GM12878 (cell line): ENCODE measurements around the gene HK1. TPM values are rescaled to one million over a fixed set of nuclear protein-coding genes. Genes with fewer than 3 reads are reported as not detected.

ENCODE experiments used
- ATAC-seq: fragments of 200-7000 bp; cut with Tn5 transposase; 3 replicates; pipeline ENCODE4 v1.9.1; 2020; ENCODE audit warnings: mild to moderate bottlenecking, moderate library complexity
- BruUV-seq: library from RNA; stranded (reverse); fragments of 400-500 nt; replicated peaks from 2 replicates; lab custom pipeline; 2021; lab: Mats Ljungman, UMichigan
- CTCF ChIA-PET: fragments of 300-600 bp; sonication (Branson Sonifier 250); formaldehyde crosslinking; extraction: SDS; loops from one replicate; lab custom pipeline; 2021; ENCODE audit warnings: inconsistent platforms; lab: Yijun Ruan, JAX
- POLR2A ChIA-PET: fragments of 350-600 bp; formaldehyde crosslinking; extraction: SDS; loops from one replicate; lab custom pipeline; 2021; ENCODE audit warnings: inconsistent platforms; lab: Charles Lee
- RAD21 ChIA-PET: fragments of 300-600 bp; sonication (Branson Sonifier 250); formaldehyde crosslinking; loops from one replicate; lab custom pipeline; 2023; ENCODE audit warnings: antibody characterized with exemption; ENCODE audit not compliant: unreplicated experiment; lab: Charles Lee
- SMC1A ChIA-PET: fragments of 300-600 bp; sonication (Branson Sonifier 250); formaldehyde crosslinking; loops from one replicate; lab custom pipeline; 2023; ENCODE audit not compliant: unreplicated experiment, uncharacterized antibody; lab: Charles Lee
- DNase-seq: peaks from one replicate; pipeline ENCODE4 v3.0.0-alpha.2; 2011; ENCODE audit warnings: low read depth, low spot score
- FAIRE-seq: peaks from 3 replicates; lab custom pipeline; 2011; peaks lifted over from hg19 to GRCh38; lab: Jason Lieb, UNC
- H2AFZ ChIP-seq: 2 replicates; pipeline ENCODE4 v1.6.0; 2011; ENCODE audit warnings: low read depth, low read length, control low read depth; ENCODE audit not compliant: control insufficient read depth
- H3K27ac ChIP-seq: 2 replicates; pipeline ENCODE4 v1.5.1; 2011; ENCODE audit warnings: control low read depth; ENCODE audit not compliant: control insufficient read depth, insufficient read depth
- H3K27me3 ChIP-seq, 2 experiments: replicated peaks in 1 of 2; 2 replicates each; pipeline versions ENCODE4 v1.6.0 to v1.6.1; 2011; ENCODE audit warnings: low read length in 1 of 2; ENCODE audit not compliant: control insufficient read depth in 2 of 2, insufficient read depth in 2 of 2
- H3K36me3 ChIP-seq, 2 experiments: 2 replicates each; pipeline ENCODE4 v1.5.1; 2011; ENCODE audit warnings: low read length in 1 of 2; ENCODE audit not compliant: control insufficient read depth in 2 of 2, insufficient read depth in 2 of 2
- H3K4me1 ChIP-seq: 2 replicates; pipeline ENCODE4 v1.6.1; 2011; ENCODE audit warnings: mild to moderate bottlenecking, low read length, moderate library complexity, mixed read lengths; ENCODE audit not compliant: control insufficient read depth, insufficient read depth
- H3K4me2 ChIP-seq: 2 replicates; pipeline ENCODE4 v1.6.0; 2011; ENCODE audit warnings: control low read depth; ENCODE audit not compliant: control insufficient read depth, insufficient read depth
- H3K4me3 ChIP-seq: fragments of 200-600 bp; sonication (generic); 2 replicates; pipeline ENCODE4 v1.5.1; 2016
- H3K79me2 ChIP-seq: 2 replicates; pipeline ENCODE4 v1.6.0; 2011; ENCODE audit warnings: low read length; ENCODE audit not compliant: control insufficient read depth, insufficient read depth
- H3K9ac ChIP-seq: 2 replicates; pipeline ENCODE4 v1.8.0; 2011; ENCODE audit warnings: low read length, control low read depth, mixed read lengths; ENCODE audit not compliant: control insufficient read depth, insufficient read depth
- H3K9me3 ChIP-seq: replicated peaks from 3 replicates; pipeline ENCODE4 v1.5.1; 2011; ENCODE audit warnings: mild to moderate bottlenecking, low read length; ENCODE audit not compliant: control insufficient read depth, insufficient read depth
- H4K20me1 ChIP-seq: 2 replicates; pipeline ENCODE4 v1.6.0; 2011; ENCODE audit not compliant: control insufficient read depth, insufficient read depth
- ATF7 ChIP-seq: fragments of 450-650 bp; IDR thresholded peaks from 2 replicates; pipeline ENCODE4 v1.6.1; 2016; ENCODE audit warnings: low read depth, mild to moderate bottlenecking
- BRCA1 ChIP-seq: IDR thresholded peaks from 2 replicates; pipeline ENCODE4 v1.6.1; 2011; ENCODE audit warnings: low read depth, low read length, improper control_type of control experiment
- CBX3 ChIP-seq: fragments of 200-600 bp; sonication (generic); IDR thresholded peaks from 2 replicates; pipeline ENCODE4 v1.6.1; 2016; ENCODE audit warnings: low read depth, borderline replicate concordance
- CBX5 ChIP-seq: sonication (generic); IDR thresholded peaks from 2 replicates; pipeline ENCODE4 v1.6.1; 2016; ENCODE audit warnings: low read depth, moderate library complexity, mild to moderate bottlenecking, inconsistent platforms
- CREB1 ChIP-seq: IDR thresholded peaks from 2 replicates; pipeline ENCODE4 v1.6.1; 2012; ENCODE audit warnings: low read depth, mild to moderate bottlenecking, inconsistent platforms
- CREM ChIP-seq: IDR thresholded peaks from 2 replicates; pipeline ENCODE4 v1.6.1; 2014; ENCODE audit warnings: antibody characterized with exemption, low read depth
- EGR1 ChIP-seq, 2 experiments: IDR thresholded peaks; 1 replicate in 1 of 2; 2 replicates in 1 of 2; pipeline ENCODE4 v1.6.1; 2011 to 2012; ENCODE audit warnings: low read depth in 2 of 2, low read length in 2 of 2, borderline replicate concordance in 1 of 2, mild to moderate bottlenecking in 1 of 2, moderate library complexity in 1 of 2
- FOXK2 ChIP-seq: fragments of 450-650 bp; IDR thresholded peaks from 2 replicates; pipeline ENCODE4 v1.6.1; 2017; ENCODE audit warnings: mild to moderate bottlenecking, moderate library complexity
- FOXM1 ChIP-seq: IDR thresholded peaks from 2 replicates; pipeline ENCODE4 v1.6.1; 2012; ENCODE audit warnings: low read depth, mild to moderate bottlenecking, inconsistent platforms, low read length, moderate library complexity
- GATAD2B ChIP-seq: fragments of 450-650 bp; conservative IDR thresholded peaks from 2 replicates; pipeline ENCODE4 v1.6.1; 2017; ENCODE audit warnings: low read depth, mild to moderate bottlenecking, moderate library complexity
- IRF4 ChIP-seq: IDR thresholded peaks from 2 replicates; pipeline ENCODE4 v1.6.1; 2011; ENCODE audit warnings: low read depth, low read length
- KDM1A ChIP-seq: fragments of 200-600 bp; sonication (generic); IDR thresholded peaks from 2 replicates; pipeline ENCODE4 v1.6.1; 2016; ENCODE audit warnings: borderline replicate concordance
- MAX ChIP-seq: IDR thresholded peaks from 2 replicates; pipeline ENCODE4 v1.6.1; 2012; ENCODE audit warnings: low read depth, low read length, improper control_type of control experiment
- MEF2B ChIP-seq: fragments of 450-650 bp; IDR thresholded peaks from 2 replicates; pipeline ENCODE4 v1.6.1; 2018; ENCODE audit warnings: mild to moderate bottlenecking, moderate library complexity; ENCODE audit not compliant: partially characterized antibody, poor library complexity, severe bottlenecking
- MTA3 ChIP-seq: IDR thresholded peaks from 2 replicates; pipeline ENCODE4 v1.6.1; 2012; ENCODE audit warnings: low read length, inconsistent platforms, borderline replicate concordance
- NBN ChIP-seq: fragments of 450-650 bp; IDR thresholded peaks from 2 replicates; pipeline ENCODE4 v1.6.1; 2016
- NR2F1 ChIP-seq: fragments of 450-650 bp; conservative IDR thresholded peaks from 2 replicates; pipeline ENCODE4 v1.6.1; 2017; ENCODE audit warnings: mild to moderate bottlenecking
- POLR2AphosphoS2 ChIP-seq: IDR thresholded peaks from 2 replicates; pipeline ENCODE4 v1.6.1; 2011; ENCODE audit warnings: low read depth, mild to moderate bottlenecking, low read length, improper control_type of control experiment, moderate library complexity
- RFX5 ChIP-seq: IDR thresholded peaks from 2 replicates; pipeline ENCODE4 v1.6.1; 2011; ENCODE audit warnings: low read depth, low read length, improper control_type of control experiment
- SIN3A ChIP-seq: IDR thresholded peaks from 2 replicates; pipeline ENCODE4 v1.6.1; 2012; ENCODE audit warnings: low read depth, low read length, improper control_type of control experiment
- SMARCA5 ChIP-seq: fragments of 450-650 bp; IDR thresholded peaks from 2 replicates; pipeline ENCODE4 v1.6.1; 2017; ENCODE audit warnings: mild to moderate bottlenecking
- STAT1 ChIP-seq: fragments of 450-650 bp; conservative IDR thresholded peaks from 2 replicates; pipeline ENCODE4 v1.6.1; 2014; ENCODE audit warnings: antibody characterized with exemption, mild to moderate bottlenecking
- TARDBP ChIP-seq: IDR thresholded peaks from 2 replicates; pipeline ENCODE4 v1.6.1; 2016; ENCODE audit warnings: borderline replicate concordance
- TCF7 ChIP-seq: IDR thresholded peaks from 2 replicates; pipeline ENCODE4 v1.6.1; 2014; ENCODE audit warnings: antibody characterized with exemption, borderline replicate concordance
- ZBED1 ChIP-seq: IDR thresholded peaks from 2 replicates; pipeline ENCODE4 v1.6.1; 2016; ENCODE audit warnings: borderline replicate concordance
- ZNF24 ChIP-seq: fragments of 450-650 bp; IDR thresholded peaks from 2 replicates; pipeline ENCODE4 v1.6.1; 2017; ENCODE audit warnings: antibody characterized with exemption, mild to moderate bottlenecking
- ZNF274 ChIP-seq: IDR thresholded peaks from one replicate; pipeline ENCODE4 v1.8.0; 2011; ENCODE audit not compliant: insufficient read length, insufficient read depth
- WGBS: methylation state at CpG from one replicate; pipeline ENCODE4 v1.1.6; 2016; ENCODE audit warnings: low lambda C conversion rate; ENCODE audit not compliant: insufficient replicate concordance, insufficient coverage; ENCODE audit errors: missing lambda C conversion rate; 5-methylcytosine and 5-hydroxymethylcytosine counted together
- in situ Hi-C: fragments of 300-500 bp; cut with MboI; formaldehyde crosslinking; loops from 9 replicates; pipeline ENCODE4 v1.14.3; 2018; ENCODE audit warnings: mixed read lengths
- intact Hi-C: fragments of 100-400 bp; cut with micrococcal nuclease; formaldehyde crosslinking; loops from one replicate; pipeline ENCODE4 v1.14.2; 2022; ENCODE audit not compliant: unreplicated experiment
- polyA plus RNA-seq, 11 experiments: library from polyadenylated mRNA; depleted of rRNA in 4 of 11; unstranded in 6 of 11; stranded (reverse) in 5 of 11; fragments of >200 nt; fragmentation: Nextera tagmentation in 4 of 11; fragmentation: Illumina TruSeq in 1 of 11; extraction: Ambion mirVana in 4 of 11; extraction: Trizol in 1 of 11; gene quantifications; 1 replicate in 1 of 11; 2 replicates in 10 of 11; pipeline versions ENCODE4 v1.2.1 to v1.2.3, GENCODE V29; 2011 to 2016; ENCODE audit warnings: inconsistent platforms in 2 of 11, missing spikeins in 2 of 11, low read depth in 1 of 11
- total RNA-seq, 4 experiments: library from RNA; depleted of rRNA in 3 of 4; stranded (reverse); fragments of >200 nt in 3 of 4; fragmentation: Illumina TruSeq in 1 of 4; extraction: Trizol in 1 of 4; gene quantifications; 2 replicates each; pipeline versions ENCODE4 v1.2.1 to v1.2.3, GENCODE V29; 2013 to 2021
- TF ChIP-seq, protein P1 (sequence below): fragments of 450-650 bp; IDR thresholded peaks from 2 replicates; pipeline ENCODE4 v1.6.1; 2017; ENCODE audit warnings: antibody characterized with exemption, mild to moderate bottlenecking, moderate library complexity

HK1 gene
- total and polyA plus RNA-seq, 10 of the 15 experiments (the other 5 are each of a cell fraction or from before 2014, with no cell fraction given) = 3.4 to 77.3 (median 46.6) TPM

GRCh38 chr10:69409968-69410367 is 131.7 kb downstream of the HK1 start:
- CTCF ChIA-PET = interaction anchor here (2.4 kb wide), 1 partner anchor 172 kb away, joined by 9 read pairs; no protein-coding TSS in a partner anchor
- intact Hi-C loops (loop anchor here (5.0 kb wide), 1 partner anchor 227 kb away; no protein-coding TSS in a partner anchor), in situ Hi-C loops (loop anchor here (5.0 to 10.0 kb wide), 3 partner anchors 97 to 415 kb away; partner anchors contain the start of gene FAM241B)
- no peaks in the 10 kb centered on the region for H4K20me1 ChIP-seq
- H3K9me3 ChIP-seq = no peaks in the 10 kb centered on the region
- H3K36me3 ChIP-seq = no peaks in the 10 kb centered on the region; a peak in 1 of 4 replicates
- SMC1A ChIA-PET = no interaction called here
- FAIRE-seq = no peak
- no peaks in the 10 kb centered on the region for H3K79me2 ChIP-seq
- H2AFZ ChIP-seq = no peak overlapping the region
- peak; percentile 29 for ATAC-seq
- H3K9ac ChIP-seq = no peak overlapping the region
- no peak overlapping the region for H3K4me2 ChIP-seq
- H3K4me3 ChIP-seq = no peak overlapping the region
- peak; percentile 60 for DNase-seq
- POLR2A ChIA-PET = no interaction called here
- WGBS = 13% methylated on average over 6 of the region's 6 CpGs
- H3K4me1 ChIP-seq = peaks cover 16% of the 10 kb centered on the region
- H3K27me3 ChIP-seq = no peaks in the 10 kb centered on the region
- RAD21 ChIA-PET = no interaction called here
- no peak overlapping the region for H3K27ac ChIP-seq
- no TSS peak for BruUV-seq
- TF ChIP-seq POLR2AphosphoS2 = no peak
- no peak for TF ChIP-seq MTA3
- TF ChIP-seq ZNF24 = no peak
- no peak for TF ChIP-seq MAX
- TF ChIP-seq TCF7 = no peak
- no peak for TF ChIP-seq SIN3A
- no peak for TF ChIP-seq NBN
- TF ChIP-seq NR2F1 = no peak
- no peak for TF ChIP-seq CBX5
- TF ChIP-seq CBX3 = no peak
- no peak for TF ChIP-seq BRCA1
- TF ChIP-seq IRF4 = 0 out of 2 replicates have a peak, but pooled peaks have one; percentile 21
- TF ChIP-seq CREB1 = 0 out of 2 replicates have a peak, but pooled peaks have one; percentile 15
- no peak for TF ChIP-seq STAT1
- peak; percentile 86 for TF ChIP-seq MEF2B
- TF ChIP-seq TARDBP = no peak
- TF ChIP-seq, protein P1, sequence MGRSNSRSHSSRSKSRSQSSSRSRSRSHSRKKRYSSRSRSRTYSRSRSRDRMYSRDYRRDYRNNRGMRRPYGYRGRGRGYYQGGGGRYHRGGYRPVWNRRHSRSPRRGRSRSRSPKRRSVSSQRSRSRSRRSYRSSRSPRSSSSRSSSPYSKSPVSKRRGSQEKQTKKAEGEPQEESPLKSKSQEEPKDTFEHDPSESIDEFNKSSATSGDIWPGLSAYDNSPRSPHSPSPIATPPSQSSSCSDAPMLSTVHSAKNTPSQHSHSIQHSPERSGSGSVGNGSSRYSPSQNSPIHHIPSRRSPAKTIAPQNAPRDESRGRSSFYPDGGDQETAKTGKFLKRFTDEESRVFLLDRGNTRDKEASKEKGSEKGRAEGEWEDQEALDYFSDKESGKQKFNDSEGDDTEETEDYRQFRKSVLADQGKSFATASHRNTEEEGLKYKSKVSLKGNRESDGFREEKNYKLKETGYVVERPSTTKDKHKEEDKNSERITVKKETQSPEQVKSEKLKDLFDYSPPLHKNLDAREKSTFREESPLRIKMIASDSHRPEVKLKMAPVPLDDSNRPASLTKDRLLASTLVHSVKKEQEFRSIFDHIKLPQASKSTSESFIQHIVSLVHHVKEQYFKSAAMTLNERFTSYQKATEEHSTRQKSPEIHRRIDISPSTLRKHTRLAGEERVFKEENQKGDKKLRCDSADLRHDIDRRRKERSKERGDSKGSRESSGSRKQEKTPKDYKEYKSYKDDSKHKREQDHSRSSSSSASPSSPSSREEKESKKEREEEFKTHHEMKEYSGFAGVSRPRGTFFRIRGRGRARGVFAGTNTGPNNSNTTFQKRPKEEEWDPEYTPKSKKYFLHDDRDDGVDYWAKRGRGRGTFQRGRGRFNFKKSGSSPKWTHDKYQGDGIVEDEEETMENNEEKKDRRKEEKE = no peak
- 0 out of 2 replicates have a peak, but pooled peaks have one; percentile 15 for TF ChIP-seq CREM
- no peak for TF ChIP-seq ZNF274
- TF ChIP-seq ZBED1 = no peak
- no peak for TF ChIP-seq KDM1A
- no peak for TF ChIP-seq RFX5
- no peak for TF ChIP-seq SMARCA5
- TF ChIP-seq ATF7 = no peak
- no peak for TF ChIP-seq FOXK2
- TF ChIP-seq EGR1 (IDR thresholded peaks at IDR 0.05; ENCODE audit: borderline replicate concordance in 1 of 2, low read depth in 2 of 2, low read length in 2 of 2) = no peak
- TF ChIP-seq GATAD2B = no peak
- TF ChIP-seq FOXM1 = no peak
